MM.1S (cell line): Measurements from ENCODE around the gene EXOC6.

Experiments
- DNase-seq: peaks from one replicate; pipeline ENCODE4 v3.0.0-alpha.2; 2015
- H2AFZ ChIP-seq: fragments of 300-600 bp; sonication (generic); 2 replicates; pipeline ENCODE4 v1.6.0; 2016; ENCODE audit warnings: antibody characterized with exemption, low read length
- H3F3A ChIP-seq: fragments of 300-600 bp; sonication (generic); 2 replicates; pipeline ENCODE4 v1.6.1; 2016; ENCODE audit warnings: mild to moderate bottlenecking, antibody characterized with exemption, low read length, moderate library complexity, mixed read lengths; ENCODE audit not compliant: insufficient read depth
- H3K27ac ChIP-seq: fragments of 300-600 bp; sonication (generic); 2 replicates; pipeline ENCODE4 v1.5.1; 2016; ENCODE audit warnings: mild to moderate bottlenecking, low read length
- H3K27me3 ChIP-seq: fragments of 300-600 bp; sonication (generic); replicated peaks from 2 replicates; pipeline ENCODE4 v1.6.0; 2016; ENCODE audit warnings: low read length; ENCODE audit not compliant: insufficient read depth
- H3K36me3 ChIP-seq: fragments of 300-600 bp; sonication (generic); replicated peaks from 2 replicates; pipeline ENCODE4 v1.6.1; 2016; ENCODE audit warnings: mild to moderate bottlenecking, low read length, mixed read lengths; ENCODE audit not compliant: insufficient read depth
- H3K4me1 ChIP-seq: fragments of 300-600 bp; sonication (generic); 2 replicates; pipeline ENCODE4 v1.6.1; 2016; ENCODE audit warnings: low read length, mixed read lengths
- H3K4me2 ChIP-seq: fragments of 300-600 bp; sonication (generic); 2 replicates; pipeline ENCODE4 v1.6.0; 2016; ENCODE audit warnings: low read depth, low read length
- H3K4me3 ChIP-seq: fragments of 300-600 bp; sonication (generic); 2 replicates; pipeline ENCODE4 v1.5.1; 2016; ENCODE audit warnings: low read length, mixed read lengths
- H3K79me2 ChIP-seq: fragments of 300-600 bp; sonication (generic); 2 replicates; pipeline ENCODE4 v1.6.1; 2016; ENCODE audit warnings: mixed run types, low read length, mixed read lengths
- H3K9ac ChIP-seq: fragments of 300-600 bp; sonication (generic); 2 replicates; pipeline ENCODE4 v1.6.1; 2016; ENCODE audit warnings: low read length, mixed read lengths
- H3K9me2 ChIP-seq: fragments of 300-600 bp; sonication (generic); replicated peaks from 2 replicates; pipeline ENCODE4 v1.6.1; 2016; ENCODE audit warnings: mild to moderate bottlenecking, low read length, mixed read lengths; ENCODE audit not compliant: insufficient read depth
- H3K9me3 ChIP-seq: fragments of 300-600 bp; sonication (generic); replicated peaks from 2 replicates; pipeline ENCODE4 v1.6.1; 2016; ENCODE audit warnings: mild to moderate bottlenecking, low read length, mixed read lengths; ENCODE audit not compliant: insufficient read depth
- H4K20me1 ChIP-seq: fragments of 300-600 bp; sonication (generic); 2 replicates; pipeline ENCODE4 v1.6.1; 2016; ENCODE audit warnings: mild to moderate bottlenecking, low read length, moderate library complexity, mixed read lengths; ENCODE audit not compliant: insufficient read depth
- EZH2 ChIP-seq: fragments of 300-600 bp; sonication (generic); optimal IDR thresholded peaks from 2 replicates; pipeline ENCODE3; 2017; ENCODE audit warnings: low read depth, mild to moderate bottlenecking, antibody characterized with exemption, low read length, mixed read lengths
- EZH2phosphoT487 ChIP-seq: fragments of 300-600 bp; sonication (generic); IDR thresholded peaks from 2 replicates; pipeline ENCODE4 v1.6.1; 2018; ENCODE audit warnings: antibody characterized with exemption, low read length
- TF ChIP-seq, protein P1 (sequence below): fragments of 300-600 bp; sonication (generic); IDR thresholded peaks from 2 replicates; pipeline ENCODE4 v1.5.1; 2016; ENCODE audit warnings: antibody characterized with exemption, low read length, mixed read lengths

Gene EXOC6

GRCh38 chr10:93085272-93085859, 237.0 kb downstream of the EXOC6 start:
- H3K9me2 ChIP-seq: no peaks in the 10 kb centered on the region
- H3K79me2 ChIP-seq: no peaks in the 10 kb centered on the region
- H3K27ac ChIP-seq: no peak overlapping the region
- H3F3A ChIP-seq: no peaks in the 10 kb centered on the region
- H3K4me3 ChIP-seq: no peak overlapping the region
- peak; percentile 10 for DNase-seq
- H3K9ac ChIP-seq: no peak overlapping the region
- peaks cover 5% of the 10 kb centered on the region for H3K4me1 ChIP-seq
- no peak overlapping the region for H3K4me2 ChIP-seq
- H3K36me3 ChIP-seq: no peaks in the 10 kb centered on the region
- peaks cover 42% of the 10 kb centered on the region; the same call in 1 of the 2 replicates for H3K27me3 ChIP-seq
- H3K9me3 ChIP-seq: no peaks in the 10 kb centered on the region
- no peaks in the 10 kb centered on the region for H4K20me1 ChIP-seq
- TF ChIP-seq EZH2phosphoT487 (no peak), EZH2 (no peak)
- TF ChIP-seq, protein P1, sequence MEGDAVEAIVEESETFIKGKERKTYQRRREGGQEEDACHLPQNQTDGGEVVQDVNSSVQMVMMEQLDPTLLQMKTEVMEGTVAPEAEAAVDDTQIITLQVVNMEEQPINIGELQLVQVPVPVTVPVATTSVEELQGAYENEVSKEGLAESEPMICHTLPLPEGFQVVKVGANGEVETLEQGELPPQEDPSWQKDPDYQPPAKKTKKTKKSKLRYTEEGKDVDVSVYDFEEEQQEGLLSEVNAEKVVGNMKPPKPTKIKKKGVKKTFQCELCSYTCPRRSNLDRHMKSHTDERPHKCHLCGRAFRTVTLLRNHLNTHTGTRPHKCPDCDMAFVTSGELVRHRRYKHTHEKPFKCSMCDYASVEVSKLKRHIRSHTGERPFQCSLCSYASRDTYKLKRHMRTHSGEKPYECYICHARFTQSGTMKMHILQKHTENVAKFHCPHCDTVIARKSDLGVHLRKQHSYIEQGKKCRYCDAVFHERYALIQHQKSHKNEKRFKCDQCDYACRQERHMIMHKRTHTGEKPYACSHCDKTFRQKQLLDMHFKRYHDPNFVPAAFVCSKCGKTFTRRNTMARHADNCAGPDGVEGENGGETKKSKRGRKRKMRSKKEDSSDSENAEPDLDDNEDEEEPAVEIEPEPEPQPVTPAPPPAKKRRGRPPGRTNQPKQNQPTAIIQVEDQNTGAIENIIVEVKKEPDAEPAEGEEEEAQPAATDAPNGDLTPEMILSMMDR: no peak
- no peak overlapping the region for H2AFZ ChIP-seq

GRCh38 chr10:93086289-93086688, 238.0 kb downstream of the EXOC6 start:
- H3K79me2 ChIP-seq: no peaks in the 10 kb centered on the region
- H3K27ac ChIP-seq: no peak overlapping the region
- TF ChIP-seq EZH2phosphoT487: no peak
- no peak for TF ChIP-seq EZH2
- TF ChIP-seq, protein P1: no peak
- no peaks in the 10 kb centered on the region for H3F3A ChIP-seq
- H3K27me3 ChIP-seq: peaks cover 35% of the 10 kb centered on the region; the same call in 1 of the 2 replicates
- no peaks in the 10 kb centered on the region for H3K9me3 ChIP-seq
- H3K9ac ChIP-seq: no peak overlapping the region
- no peak overlapping the region for H3K4me2 ChIP-seq
- no peaks in the 10 kb centered on the region for H3K36me3 ChIP-seq
- no peak overlapping the region for H3K4me3 ChIP-seq
- no peaks in the 10 kb centered on the region for H4K20me1 ChIP-seq
- H2AFZ ChIP-seq: no peak overlapping the region
- peaks cover 5% of the 10 kb centered on the region for H3K4me1 ChIP-seq
- DNase-seq: no peak
- H3K9me2 ChIP-seq: no peaks in the 10 kb centered on the region

DNA sequence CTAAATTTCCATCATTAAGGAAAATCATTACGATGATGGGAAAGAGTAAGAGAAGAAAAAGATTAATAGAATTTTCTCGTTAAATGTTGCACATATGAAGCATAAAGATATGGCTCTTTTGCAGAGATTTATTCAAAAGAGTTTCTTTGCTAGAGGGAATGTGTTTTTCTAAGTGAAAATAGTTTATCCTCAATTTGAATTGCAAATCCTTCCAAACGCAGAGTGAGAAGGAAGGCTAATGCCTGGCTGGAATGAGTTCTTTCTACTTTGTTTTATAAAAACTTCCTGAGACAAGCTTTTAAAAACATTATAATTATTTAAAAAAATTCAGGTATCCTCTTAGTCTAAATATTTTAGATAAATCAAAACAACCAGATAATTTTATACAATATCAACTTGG, 239.5 kb downstream of the EXOC6 start:
- TF ChIP-seq, protein P1: no peak
- TF ChIP-seq EZH2 (no peak), EZH2phosphoT487 (no peak)
- Histone ChIP-seq H3K9me3 (no peaks in the 10 kb centered on the region), H4K20me1 (no peaks in the 10 kb centered on the region), H3K4me1 (peaks cover 5% of the 10 kb centered on the region), H3K4me2 (no peak overlapping the region), H3K27me3 (peaks cover 30% of the 10 kb centered on the region; the same call in 1 of the 2 replicates), H2AFZ (no peak overlapping the region), H3K36me3 (no peaks in the 10 kb centered on the region), H3K9ac (no peak overlapping the region), H3K4me3 (no peak overlapping the region), H3K9me2 (no peaks in the 10 kb centered on the region), H3K27ac (no peak overlapping the region), H3F3A (no peaks in the 10 kb centered on the region), H3K79me2 (no peaks in the 10 kb centered on the region)
- DNase-seq: no peak
